OCI-LY7 (cell line): Measurements from ENCODE around the gene NTN4. TPM values are rescaled to one million over a fixed set of nuclear protein-coding genes. Genes with fewer than 3 reads are reported as not detected.

Source experiments
- BruUV-seq: library from RNA; stranded (reverse); fragments of 400-500 nt; replicated peaks from 2 replicates; lab custom pipeline; 2021; lab: Mats Ljungman, UMichigan
- CTCF ChIA-PET: fragments of 300-600 bp; sonication (Branson Sonifier 250); formaldehyde crosslinking; loops from one replicate; lab custom pipeline; 2022; ENCODE audit warnings: antibody characterized with exemption; ENCODE audit not compliant: unreplicated experiment; lab: Charles Lee
- POLR2A ChIA-PET: fragments of 300-600 bp; sonication (Branson Sonifier 250); formaldehyde crosslinking; loops from one replicate; lab custom pipeline; 2022; ENCODE audit warnings: antibody characterized with exemption; lab: Charles Lee
- DNase-seq: peaks from one replicate; pipeline ENCODE4 v3.0.0-alpha.2; 2015; ENCODE audit warnings: low spot score
- H2AFZ ChIP-seq: fragments of 200-600 bp; sonication (generic), shearing (Covaris generic); 2 replicates; pipeline ENCODE4 v1.6.1; 2014; ENCODE audit warnings: mild to moderate bottlenecking, antibody characterized with exemption, low read length, moderate library complexity
- H3K27ac ChIP-seq: fragments of 200-600 bp; sonication (generic); 2 replicates; pipeline ENCODE4 v1.5.1; 2014; ENCODE audit warnings: mixed run types, low read depth, mild to moderate bottlenecking, moderate library complexity, low read length, inconsistent platforms; ENCODE audit not compliant: poor library complexity, severe bottlenecking
- H3K36me3 ChIP-seq: fragments of 200-600 bp; sonication (generic); 2 replicates; pipeline ENCODE4 v1.6.1; 2014; ENCODE audit warnings: mild to moderate bottlenecking, antibody characterized with exemption, low read length, moderate library complexity, mixed read lengths; ENCODE audit not compliant: insufficient read depth
- H3K4me1 ChIP-seq: fragments of 200-600 bp; sonication (generic); 2 replicates; pipeline ENCODE4 v1.5.1; 2014; ENCODE audit warnings: mild to moderate bottlenecking, low read length; ENCODE audit not compliant: insufficient read depth, poor library complexity, severe bottlenecking
- H3K4me2 ChIP-seq: fragments of 200-600 bp; sonication (generic); 2 replicates; pipeline ENCODE4 v1.6.1; 2014; ENCODE audit warnings: mild to moderate bottlenecking, low read length
- H3K4me3 ChIP-seq: fragments of 200-600 bp; sonication (generic); 2 replicates; pipeline ENCODE4 v1.5.1; 2014; ENCODE audit warnings: mild to moderate bottlenecking, low read depth, low read length; ENCODE audit not compliant: poor library complexity, severe bottlenecking
- H3K79me2 ChIP-seq: fragments of 200-600 bp; sonication (generic); 2 replicates; pipeline ENCODE4 v1.6.1; 2016; ENCODE audit warnings: low read depth, mild to moderate bottlenecking, low read length, moderate library complexity, mixed read lengths; ENCODE audit not compliant: insufficient read depth
- H3K9me2 ChIP-seq: fragments of 200-600 bp; sonication (generic); 2 replicates; pipeline ENCODE4 v1.6.1; 2016; ENCODE audit warnings: mild to moderate bottlenecking, low read length, mixed read lengths; ENCODE audit not compliant: insufficient read depth
- H3K9me3 ChIP-seq: fragments of 200-600 bp; sonication (generic); 2 replicates; pipeline ENCODE4 v1.6.1; 2014; ENCODE audit warnings: mild to moderate bottlenecking, mixed run types, low read length, mixed read lengths
- H4K20me1 ChIP-seq: fragments of 200-600 bp; sonication (generic); 2 replicates; pipeline ENCODE4 v1.6.1; 2014; ENCODE audit warnings: mild to moderate bottlenecking, antibody characterized with exemption, low read length, moderate library complexity, mixed read lengths; ENCODE audit not compliant: insufficient read depth
- EZH2phosphoT487 ChIP-seq: fragments of 200-600 bp; sonication (generic); IDR thresholded peaks from 2 replicates; pipeline ENCODE4 v1.6.1; 2018; ENCODE audit warnings: low read depth, borderline replicate concordance, mild to moderate bottlenecking, mixed run types, antibody characterized with exemption, low read length, moderate library complexity, mixed read lengths
- intact Hi-C: fragments of 100-400 bp; cut with micrococcal nuclease; formaldehyde crosslinking; loops from one replicate; pipeline ENCODE4 v1.10.0; 2022; ENCODE audit not compliant: unreplicated experiment
- total RNA-seq, 2 experiments: library from RNA; depleted of rRNA in 1 of 2; stranded (reverse); fragments of >200 nt in 1 of 2; shearing (Covaris generic) in 1 of 2; gene quantifications; 2 replicates each; pipeline ENCODE4 v1.2.3, GENCODE V29; 2014 to 2022
- TF ChIP-seq, protein P1 (sequence below): fragments of 200-600 bp; sonication (generic); conservative IDR thresholded peaks from 2 replicates; pipeline ENCODE4 v1.5.1; 2014; ENCODE audit warnings: mild to moderate bottlenecking, antibody characterized with exemption, low read length, moderate library complexity, mixed read lengths

The NTN4 gene
- total RNA-seq, 2 experiments from 2014 or later: not detected

DNA sequence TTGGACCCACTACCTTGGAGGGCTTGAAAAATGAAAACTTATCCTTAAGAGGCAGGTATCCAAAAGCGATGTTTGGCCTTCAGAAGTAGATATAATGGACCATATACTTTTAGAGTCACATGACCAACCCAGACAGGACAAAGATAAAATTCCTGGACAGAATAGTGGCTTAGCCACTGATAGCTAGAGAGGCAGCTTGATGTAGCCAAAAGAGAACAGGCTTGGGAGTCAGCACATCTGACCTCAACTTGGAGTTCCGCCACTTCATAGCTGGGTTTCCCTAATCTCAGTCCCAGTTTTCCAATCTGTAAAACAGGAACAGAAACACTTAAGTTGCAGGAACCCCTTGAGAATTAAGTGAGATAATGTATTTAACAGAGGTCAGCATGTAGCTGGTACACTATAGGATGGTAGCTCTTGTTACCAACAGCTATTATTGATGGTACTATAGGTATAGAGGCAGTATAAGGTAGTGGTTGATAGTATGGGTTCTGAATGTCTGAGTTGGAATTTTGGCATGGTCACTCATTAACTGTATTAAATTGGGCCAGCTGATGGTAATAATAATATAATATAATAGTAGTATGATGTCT is 176.1 kb downstream of the NTN4 start:
- no peaks in the 10 kb centered on the region for H3K79me2 ChIP-seq
- BruUV-seq: no TSS peak
- H4K20me1 ChIP-seq: no peaks in the 10 kb centered on the region
- ChIA-PET POLR2A (interaction anchor here (0.5 to 1.2 kb wide), 4 partner anchors 11 to 1125 kb away, joined by 3 to 6 read pairs (median 3); no protein-coding TSS in a partner anchor), CTCF (no interaction called here)
- no peak for TF ChIP-seq EZH2phosphoT487
- TF ChIP-seq, protein P1, sequence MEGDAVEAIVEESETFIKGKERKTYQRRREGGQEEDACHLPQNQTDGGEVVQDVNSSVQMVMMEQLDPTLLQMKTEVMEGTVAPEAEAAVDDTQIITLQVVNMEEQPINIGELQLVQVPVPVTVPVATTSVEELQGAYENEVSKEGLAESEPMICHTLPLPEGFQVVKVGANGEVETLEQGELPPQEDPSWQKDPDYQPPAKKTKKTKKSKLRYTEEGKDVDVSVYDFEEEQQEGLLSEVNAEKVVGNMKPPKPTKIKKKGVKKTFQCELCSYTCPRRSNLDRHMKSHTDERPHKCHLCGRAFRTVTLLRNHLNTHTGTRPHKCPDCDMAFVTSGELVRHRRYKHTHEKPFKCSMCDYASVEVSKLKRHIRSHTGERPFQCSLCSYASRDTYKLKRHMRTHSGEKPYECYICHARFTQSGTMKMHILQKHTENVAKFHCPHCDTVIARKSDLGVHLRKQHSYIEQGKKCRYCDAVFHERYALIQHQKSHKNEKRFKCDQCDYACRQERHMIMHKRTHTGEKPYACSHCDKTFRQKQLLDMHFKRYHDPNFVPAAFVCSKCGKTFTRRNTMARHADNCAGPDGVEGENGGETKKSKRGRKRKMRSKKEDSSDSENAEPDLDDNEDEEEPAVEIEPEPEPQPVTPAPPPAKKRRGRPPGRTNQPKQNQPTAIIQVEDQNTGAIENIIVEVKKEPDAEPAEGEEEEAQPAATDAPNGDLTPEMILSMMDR: no peak
- DNase-seq: no peak
- H3K4me3 ChIP-seq: no peak overlapping the region
- intact Hi-C loops: no loop called here
- no peaks in the 10 kb centered on the region for H3K4me1 ChIP-seq
- H2AFZ ChIP-seq: no peak overlapping the region
- no peaks in the 10 kb centered on the region for H3K9me3 ChIP-seq
- H3K36me3 ChIP-seq: no peaks in the 10 kb centered on the region
- H3K27ac ChIP-seq: no peak overlapping the region
- H3K9me2 ChIP-seq: no peaks in the 10 kb centered on the region
- H3K4me2 ChIP-seq: no peak overlapping the region

DNA sequence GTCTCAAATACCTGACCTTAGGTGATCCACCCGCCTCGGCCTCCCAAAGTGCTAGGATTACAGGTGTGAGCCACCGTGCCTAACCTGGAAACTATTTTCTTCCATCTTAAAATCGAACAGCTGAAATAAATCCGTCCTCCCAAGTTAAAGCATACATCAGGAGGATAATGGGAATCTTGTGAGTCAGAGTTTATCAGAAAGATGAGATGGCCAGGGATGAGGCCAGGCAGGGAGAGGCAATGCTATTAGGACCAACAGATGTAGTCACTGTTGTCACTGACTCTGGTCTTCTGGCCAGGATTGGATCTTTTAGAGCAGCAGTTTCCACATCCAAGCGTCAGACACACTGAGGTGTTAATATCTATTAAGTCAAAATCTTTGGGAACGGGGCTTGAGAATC is 177.5 kb downstream of the NTN4 start:
- H4K20me1 ChIP-seq: no peaks in the 10 kb centered on the region
- H3K4me2 ChIP-seq: no peak overlapping the region
- H3K9me2 ChIP-seq: no peaks in the 10 kb centered on the region
- no peak for DNase-seq
- TF ChIP-seq EZH2phosphoT487: no peak
- TF ChIP-seq, protein P1: no peak
- H3K9me3 ChIP-seq: no peaks in the 10 kb centered on the region
- no peak overlapping the region for H2AFZ ChIP-seq
- H3K27ac ChIP-seq: no peak overlapping the region
- H3K36me3 ChIP-seq: no peaks in the 10 kb centered on the region
- H3K4me1 ChIP-seq: no peaks in the 10 kb centered on the region
- no peak overlapping the region for H3K4me3 ChIP-seq
- ChIA-PET CTCF (no interaction called here), POLR2A (no interaction called here)
- intact Hi-C loops: no loop called here
- BruUV-seq: no TSS peak
- H3K79me2 ChIP-seq: no peaks in the 10 kb centered on the region

DNA sequence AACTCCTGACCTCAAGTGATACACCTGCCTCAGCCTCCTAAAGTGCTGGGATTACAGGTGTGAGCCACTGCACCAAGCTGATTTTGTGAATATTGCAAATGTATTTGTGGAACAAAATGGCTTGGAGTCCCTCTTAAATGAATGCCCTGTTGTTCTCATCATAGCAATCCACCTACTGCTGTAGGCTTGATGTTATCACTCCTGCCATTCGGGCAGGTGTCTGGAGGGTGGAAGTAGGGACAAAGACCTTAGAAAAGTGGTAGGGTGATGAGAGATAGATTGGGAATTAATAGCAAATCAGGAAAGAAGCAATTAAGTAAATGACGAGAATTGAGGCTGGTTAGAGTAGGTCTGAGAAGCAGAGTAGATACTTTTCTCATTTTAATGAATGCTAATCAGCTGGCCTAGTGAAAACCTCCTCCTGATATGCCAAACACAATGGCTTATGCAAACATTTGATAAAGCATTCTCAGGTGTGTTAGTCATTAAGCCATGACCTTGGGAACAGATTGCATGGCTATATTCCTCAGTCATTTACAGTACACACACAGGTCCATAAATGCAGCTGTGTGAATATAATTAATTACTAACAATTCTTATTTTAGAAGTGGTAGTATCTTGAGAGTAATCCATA is 178.8 kb downstream of the NTN4 start:
- no peak for DNase-seq
- H3K36me3 ChIP-seq: no peaks in the 10 kb centered on the region
- no peak overlapping the region for H3K4me2 ChIP-seq
- CTCF ChIA-PET: no interaction called here
- TF ChIP-seq, protein P1: no peak
- no peak for TF ChIP-seq EZH2phosphoT487
- no peak overlapping the region for H3K4me3 ChIP-seq
- no peaks in the 10 kb centered on the region for H3K9me2 ChIP-seq
- POLR2A ChIA-PET: interaction anchor here (0.6 to 1.2 kb wide), 4 partner anchors 8 to 1338 kb away, joined by 3 to 6 read pairs (median 3); no protein-coding TSS in a partner anchor
- no peaks in the 10 kb centered on the region for H3K9me3 ChIP-seq
- BruUV-seq: no TSS peak
- no peak overlapping the region for H3K27ac ChIP-seq
- no peaks in the 10 kb centered on the region for H3K4me1 ChIP-seq
- intact Hi-C loops: no loop called here
- H2AFZ ChIP-seq: no peak overlapping the region
- no peaks in the 10 kb centered on the region for H4K20me1 ChIP-seq
- no peaks in the 10 kb centered on the region for H3K79me2 ChIP-seq
